Mammary epithelial cell (primary cell): Measurements from ENCODE around the gene MRPL17.

Source experiments
- EZH2 ChIP-seq: IDR thresholded peaks from 2 replicates; pipeline ENCODE4 v1.6.1; 2012; ENCODE audit warnings: low read length, inconsistent platforms, borderline replicate concordance
- TF ChIP-seq, protein P1 (sequence below), 2 donors: IDR thresholded peaks in 1 of 2; conservative IDR thresholded peaks in 1 of 2; 2 replicates each; pipeline ENCODE4 v1.5.1; 2011 to 2012; ENCODE audit warnings: inconsistent platforms in 2 of 2, low read length in 2 of 2, mild to moderate bottlenecking in 2 of 2, control low read depth in 1 of 2, low read depth in 1 of 2; ENCODE audit not compliant: insufficient read depth in 1 of 2; ENCODE audit errors: extremely low read depth in 1 of 2

DNA sequence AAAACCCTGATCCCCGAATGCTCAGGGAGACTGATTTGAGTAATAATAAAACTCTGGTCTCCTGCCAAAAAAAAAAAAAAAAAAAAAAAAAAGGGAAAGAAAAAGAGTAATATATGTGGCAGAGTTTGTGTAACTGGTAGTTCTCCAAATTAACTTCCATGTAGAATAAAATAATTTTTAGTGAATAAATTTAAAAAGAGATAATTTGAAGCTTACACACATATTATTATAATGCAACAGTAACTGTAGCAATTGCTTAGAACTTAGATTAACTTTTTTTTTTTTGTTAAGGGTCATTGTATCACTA, 11.0 kb upstream of the MRPL17 start:
- TF ChIP-seq, protein P1, sequence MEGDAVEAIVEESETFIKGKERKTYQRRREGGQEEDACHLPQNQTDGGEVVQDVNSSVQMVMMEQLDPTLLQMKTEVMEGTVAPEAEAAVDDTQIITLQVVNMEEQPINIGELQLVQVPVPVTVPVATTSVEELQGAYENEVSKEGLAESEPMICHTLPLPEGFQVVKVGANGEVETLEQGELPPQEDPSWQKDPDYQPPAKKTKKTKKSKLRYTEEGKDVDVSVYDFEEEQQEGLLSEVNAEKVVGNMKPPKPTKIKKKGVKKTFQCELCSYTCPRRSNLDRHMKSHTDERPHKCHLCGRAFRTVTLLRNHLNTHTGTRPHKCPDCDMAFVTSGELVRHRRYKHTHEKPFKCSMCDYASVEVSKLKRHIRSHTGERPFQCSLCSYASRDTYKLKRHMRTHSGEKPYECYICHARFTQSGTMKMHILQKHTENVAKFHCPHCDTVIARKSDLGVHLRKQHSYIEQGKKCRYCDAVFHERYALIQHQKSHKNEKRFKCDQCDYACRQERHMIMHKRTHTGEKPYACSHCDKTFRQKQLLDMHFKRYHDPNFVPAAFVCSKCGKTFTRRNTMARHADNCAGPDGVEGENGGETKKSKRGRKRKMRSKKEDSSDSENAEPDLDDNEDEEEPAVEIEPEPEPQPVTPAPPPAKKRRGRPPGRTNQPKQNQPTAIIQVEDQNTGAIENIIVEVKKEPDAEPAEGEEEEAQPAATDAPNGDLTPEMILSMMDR (conservative IDR thresholded peaks at IDR 0.05 in 1 of 2, IDR thresholded peaks at IDR 0.05 in 1 of 2; ENCODE audit: extremely low read depth in 1 of 2, insufficient read depth in 1 of 2, low read depth in 1 of 2, low read length in 2 of 2) = no peak
- no peak for TF ChIP-seq EZH2
